Stimulated activated naive CD8-positive, alpha-beta T cell treated with anti-CD3 and anti-CD28 coated beads, Interleukin-15, amount 100 ng/mL, for 72 hours (primary cell): ENCODE data around the gene TNIP3.
"Not testable (repeated sequence)": the region's sequence is repeated elsewhere in the genome, so short reads cannot be mapped to it uniquely, and the experiment has no call there.

ENCODE experiments used
- ATAC-seq: fragments of 150-1000 bp; cut with Tn5 transposase; 2 replicates; pipeline ENCODE4 v1.10.0; 2021; ENCODE audit warnings: mild to moderate bottlenecking, moderate library complexity
- DNase-seq, 2 donors: peaks; one replicate each; pipeline ENCODE4 v3.0.0; 2021 to 2022
- H3K27ac Mint-ChIP-seq, 2 donors: one replicate each; pipeline ENCODE4 v1.8.0; 2022; ENCODE audit warnings: mild to moderate bottlenecking in 2 of 2, mixed read lengths in 2 of 2, moderate library complexity in 2 of 2
- H3K27me3 Mint-ChIP-seq: one replicate; pipeline ENCODE4 v1.8.0; 2022; ENCODE audit warnings: mixed read lengths
- H3K4me1 Mint-ChIP-seq: one replicate; pipeline ENCODE4 v1.8.0; 2022; ENCODE audit warnings: mild to moderate bottlenecking, mixed read lengths
- H3K4me3 Mint-ChIP-seq, 2 donors: one replicate each; pipeline ENCODE4 v1.8.0; 2022; ENCODE audit warnings: mild to moderate bottlenecking in 2 of 2, mixed read lengths in 2 of 2, moderate library complexity in 1 of 2
- H3K9me3 Mint-ChIP-seq, 2 donors: one replicate each; pipeline ENCODE4 v1.8.0; 2022; ENCODE audit warnings: mixed read lengths in 2 of 2

The TNIP3 gene

GRCh38 chr4:121164291-121164690 lies at the start of gene TNIP3:
Gene TNIP3, minus strand, starts transcription at chr4:121164321. Its CDS starts 196 bp downstream, at chr4:121164125.
- H3K4me3 Mint-ChIP-seq = peak within 1 kb of the TSS in 1 of 2 donors; percentile 19
- no peaks in the 10 kb centered on the region for H3K9me3 Mint-ChIP-seq
- H3K4me1 Mint-ChIP-seq = peaks cover 47% of the 10 kb centered on the region
- no peak for DNase-seq
- H3K27me3 Mint-ChIP-seq = no peaks in the 10 kb centered on the region
- no peak within 1 kb of the TSS for H3K27ac Mint-ChIP-seq
- no peak for ATAC-seq

- Mint-ChIP-seq H3K9me3 (no peaks in the 10 kb centered on the region), H3K4me1 (peaks cover 24% of the 10 kb centered on the region), H3K27me3 (no peaks in the 10 kb centered on the region), H3K27ac (no peak overlapping the region), H3K4me3 (no peak overlapping the region)
- no peak for DNase-seq
- ATAC-seq = no peak
Measured at GRCh38 chr4:121212806-121213205, 48.7 kb upstream of the TNIP3 start.

GRCh38 chr4:121209171-121209570 lies 45.0 kb upstream of the TNIP3 start:
- H3K27ac Mint-ChIP-seq = no peak overlapping the region
- DNase-seq (no peak), ATAC-seq (no peak)
- no peak overlapping the region for H3K4me3 Mint-ChIP-seq
- peaks cover 7 to 14% of the 10 kb centered on the region in 2 donors for H3K9me3 Mint-ChIP-seq
- no peaks in the 10 kb centered on the region for H3K27me3 Mint-ChIP-seq
- peaks cover 26% of the 10 kb centered on the region for H3K4me1 Mint-ChIP-seq

GRCh38 chr4:121208244-121209007 lies 44.3 kb upstream of the TNIP3 start:
- no peak for DNase-seq
- H3K9me3 Mint-ChIP-seq = peaks cover 7 to 14% of the 10 kb centered on the region in 2 donors
- no peak for ATAC-seq
- peaks cover 20% of the 10 kb centered on the region for H3K4me1 Mint-ChIP-seq
- H3K27ac Mint-ChIP-seq = peak overlapping the region in 1 of 2 donors; percentile 16
- no peaks in the 10 kb centered on the region for H3K27me3 Mint-ChIP-seq
- H3K4me3 Mint-ChIP-seq = no peak overlapping the region

- DNase-seq, H3K27ac Mint-ChIP-seq, H3K27me3 Mint-ChIP-seq, ATAC-seq, H3K4me3 Mint-ChIP-seq: not testable (repeated sequence)
- peaks cover 24% of the 10 kb centered on the region for H3K4me1 Mint-ChIP-seq
- H3K9me3 Mint-ChIP-seq = peaks cover 12 to 18% of the 10 kb centered on the region in 2 donors
Measured at GRCh38 chr4:121205777-121206176, 41.7 kb upstream of the TNIP3 start.

GRCh38 chr4:121200795-121201472 lies 36.8 kb upstream of the TNIP3 start:
- Mint-ChIP-seq H3K4me3 (peak overlapping the region; percentile 16 to 72), H3K4me1 (peaks cover 45% of the 10 kb centered on the region), H3K27me3 (no peaks in the 10 kb centered on the region), H3K27ac (peak overlapping the region in 1 of 2 donors; percentile 5), H3K9me3 (peaks cover 12 to 19% of the 10 kb centered on the region in 2 donors)
- ATAC-seq = no peak
- DNase-seq = no peak

- peak; percentile 24 to 37 for DNase-seq
- Mint-ChIP-seq H3K27me3 (no peaks in the 10 kb centered on the region), H3K27ac (peak overlapping the region; percentile 29 to 80), H3K9me3 (peaks cover 5 to 10% of the 10 kb centered on the region in 2 donors), H3K4me3 (peak overlapping the region; percentile 64 to 72), H3K4me1 (peaks cover 35% of the 10 kb centered on the region)
- peak; percentile 96 for ATAC-seq
Measured at GRCh38 chr4:121199742-121200561, 35.8 kb upstream of the TNIP3 start.

- ATAC-seq = no peak
- H3K27me3 Mint-ChIP-seq = no peaks in the 10 kb centered on the region
- no peak overlapping the region for H3K4me3 Mint-ChIP-seq
- H3K9me3 Mint-ChIP-seq = peaks cover 5 to 6% of the 10 kb centered on the region in 2 donors
- no peak for DNase-seq
- no peak overlapping the region for H3K27ac Mint-ChIP-seq
- H3K4me1 Mint-ChIP-seq = peaks cover 37% of the 10 kb centered on the region
Measured at GRCh38 chr4:121198251-121198650, 34.1 kb upstream of the TNIP3 start.

- Mint-ChIP-seq H3K9me3 (peaks cover 0 to 1% of the 10 kb centered on the region in 2 donors), H3K4me1 (peaks cover 49% of the 10 kb centered on the region), H3K27ac (no peak overlapping the region), H3K4me3 (no peak overlapping the region), H3K27me3 (no peaks in the 10 kb centered on the region)
- ATAC-seq (no peak), DNase-seq (no peak)
Measured at GRCh38 chr4:121195649-121196048, 31.5 kb upstream of the TNIP3 start.

GRCh38 chr4:121192480-121192879 lies 28.4 kb upstream of the TNIP3 start:
- DNase-seq (no peak), ATAC-seq (no peak)
- H3K4me3 Mint-ChIP-seq = peak overlapping the region in 1 of 2 donors; percentile 41
- peaks cover 51% of the 10 kb centered on the region for H3K4me1 Mint-ChIP-seq
- peak overlapping the region in 1 of 2 donors; percentile 80 for H3K27ac Mint-ChIP-seq
- H3K9me3 Mint-ChIP-seq = no peaks in the 10 kb centered on the region
- H3K27me3 Mint-ChIP-seq = no peaks in the 10 kb centered on the region

- ATAC-seq = no peak
- Mint-ChIP-seq H3K9me3 (no peaks in the 10 kb centered on the region), H3K4me3 (peak overlapping the region; percentile 34 to 41), H3K4me1 (peaks cover 56% of the 10 kb centered on the region), H3K27me3 (no peaks in the 10 kb centered on the region), H3K27ac (peak overlapping the region in 1 of 2 donors; percentile 80)
- no peak for DNase-seq
Measured at GRCh38 chr4:121192013-121192412, 27.9 kb upstream of the TNIP3 start.

GRCh38 chr4:121191361-121191760 lies 27.2 kb upstream of the TNIP3 start:
- no peak for DNase-seq
- no peak for ATAC-seq
- Mint-ChIP-seq H3K4me1 (peaks cover 58% of the 10 kb centered on the region), H3K27ac (no peak overlapping the region), H3K4me3 (no peak overlapping the region), H3K9me3 (no peaks in the 10 kb centered on the region), H3K27me3 (no peaks in the 10 kb centered on the region)

- DNase-seq (no peak), ATAC-seq (no peak)
- Mint-ChIP-seq H3K4me3 (peak overlapping the region in 1 of 2 donors; percentile 69), H3K4me1 (peaks cover 67% of the 10 kb centered on the region), H3K27ac (no peak overlapping the region), H3K9me3 (no peaks in the 10 kb centered on the region), H3K27me3 (no peaks in the 10 kb centered on the region)
Measured at GRCh38 chr4:121190389-121190788, 26.3 kb upstream of the TNIP3 start.

- Mint-ChIP-seq H3K27ac (peak overlapping the region in 1 of 2 donors; percentile 38), H3K4me3 (peak overlapping the region; percentile 69 to 81), H3K9me3 (no peaks in the 10 kb centered on the region), H3K27me3 (no peaks in the 10 kb centered on the region), H3K4me1 (peaks cover 70% of the 10 kb centered on the region)
- ATAC-seq (peak; percentile 97), DNase-seq (peak; percentile 38 to 42)
Measured at GRCh38 chr4:121189326-121190215, 25.4 kb upstream of the TNIP3 start.

GRCh38 chr4:121187206-121187605 lies 23.1 kb upstream of the TNIP3 start:
- Mint-ChIP-seq H3K4me1 (peaks cover 67% of the 10 kb centered on the region), H3K4me3 (no peak overlapping the region), H3K27me3 (no peaks in the 10 kb centered on the region), H3K9me3 (no peaks in the 10 kb centered on the region), H3K27ac (no peak overlapping the region)
- no peak for DNase-seq
- no peak for ATAC-seq
